Esophagus muscularis mucosa (tissue), 4 donors: Measurements from ENCODE around the gene PAX3.

Experiments
- EP300 ChIP-seq: sonication (generic); formaldehyde crosslinking; IDR thresholded peaks from one replicate; pipeline ENCODE4 v1.6.1; 2017; ENCODE audit warnings: antibody characterized with exemption
- POLR2A ChIP-seq: fragments of 450-650 bp; IDR thresholded peaks from one replicate; pipeline ENCODE4 v1.6.1; 2017; ENCODE audit warnings: antibody characterized with exemption, moderate library complexity, mild to moderate bottlenecking, low read depth
- POLR2AphosphoS5 ChIP-seq, 2 donors: sonication (generic); formaldehyde crosslinking; IDR thresholded peaks; one replicate each; pipeline ENCODE4 v1.6.1; 2017; ENCODE audit warnings: antibody characterized with exemption in 2 of 2
- TF ChIP-seq, protein P1 (sequence below), 3 experiments: fragments of 200-600 bp in 2 of 3; fragments of 450-650 bp in 1 of 3; sonication (generic) in 2 of 3; IDR thresholded peaks; one replicate each; pipeline ENCODE4 v1.5.1; 2017 to 2019; ENCODE audit warnings: antibody characterized with exemption in 3 of 3, mild to moderate bottlenecking in 2 of 3, moderate library complexity in 1 of 3

DNA sequence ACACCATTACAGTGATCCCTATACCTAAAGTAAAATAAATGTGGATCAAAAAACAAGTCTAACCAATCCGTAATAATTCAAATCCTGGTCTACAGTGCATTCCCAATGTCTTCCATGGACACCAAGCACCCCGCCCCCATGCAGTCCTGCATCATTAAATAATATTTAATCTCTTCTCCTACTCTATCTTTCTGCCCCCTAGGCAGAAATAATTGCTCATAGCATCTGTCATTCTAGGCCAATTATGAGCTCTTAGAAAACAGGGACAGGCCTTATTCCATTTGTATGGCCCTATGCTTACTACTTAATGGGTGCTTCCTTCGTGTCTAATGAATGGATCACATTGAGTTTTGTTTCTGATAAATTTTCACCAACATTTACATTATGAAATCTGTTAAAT is 66.4 kb downstream of the PAX3 start:
- TF ChIP-seq POLR2A (no peak), POLR2AphosphoS5 (IDR thresholded peaks at IDR 0.05) (no peak), EP300 (no peak)
- TF ChIP-seq, protein P1, sequence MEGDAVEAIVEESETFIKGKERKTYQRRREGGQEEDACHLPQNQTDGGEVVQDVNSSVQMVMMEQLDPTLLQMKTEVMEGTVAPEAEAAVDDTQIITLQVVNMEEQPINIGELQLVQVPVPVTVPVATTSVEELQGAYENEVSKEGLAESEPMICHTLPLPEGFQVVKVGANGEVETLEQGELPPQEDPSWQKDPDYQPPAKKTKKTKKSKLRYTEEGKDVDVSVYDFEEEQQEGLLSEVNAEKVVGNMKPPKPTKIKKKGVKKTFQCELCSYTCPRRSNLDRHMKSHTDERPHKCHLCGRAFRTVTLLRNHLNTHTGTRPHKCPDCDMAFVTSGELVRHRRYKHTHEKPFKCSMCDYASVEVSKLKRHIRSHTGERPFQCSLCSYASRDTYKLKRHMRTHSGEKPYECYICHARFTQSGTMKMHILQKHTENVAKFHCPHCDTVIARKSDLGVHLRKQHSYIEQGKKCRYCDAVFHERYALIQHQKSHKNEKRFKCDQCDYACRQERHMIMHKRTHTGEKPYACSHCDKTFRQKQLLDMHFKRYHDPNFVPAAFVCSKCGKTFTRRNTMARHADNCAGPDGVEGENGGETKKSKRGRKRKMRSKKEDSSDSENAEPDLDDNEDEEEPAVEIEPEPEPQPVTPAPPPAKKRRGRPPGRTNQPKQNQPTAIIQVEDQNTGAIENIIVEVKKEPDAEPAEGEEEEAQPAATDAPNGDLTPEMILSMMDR (IDR thresholded peaks at IDR 0.05): no peak
